OCI-LY7 (cell line): ENCODE measurements around the gene SH3RF3. TPM values are rescaled to one million over a fixed set of nuclear protein-coding genes. Genes with fewer than 3 reads are reported as not detected.
"Not testable (repeated sequence)": the region's sequence is repeated elsewhere in the genome, so short reads cannot be mapped to it uniquely, and the experiment has no call there.

Experiments used
- BruUV-seq: library from RNA; stranded (reverse); fragments of 400-500 nt; replicated peaks from 2 replicates; lab custom pipeline; 2021; lab: Mats Ljungman, UMichigan
- CTCF ChIA-PET: fragments of 300-600 bp; sonication (Branson Sonifier 250); formaldehyde crosslinking; loops from one replicate; lab custom pipeline; 2022; ENCODE audit warnings: antibody characterized with exemption; ENCODE audit not compliant: unreplicated experiment; lab: Charles Lee
- POLR2A ChIA-PET: fragments of 300-600 bp; sonication (Branson Sonifier 250); formaldehyde crosslinking; loops from one replicate; lab custom pipeline; 2022; ENCODE audit warnings: antibody characterized with exemption; lab: Charles Lee
- DNase-seq: peaks from one replicate; pipeline ENCODE4 v3.0.0-alpha.2; 2015; ENCODE audit warnings: low spot score
- H2AFZ ChIP-seq: fragments of 200-600 bp; sonication (generic), shearing (Covaris generic); 2 replicates; pipeline ENCODE4 v1.6.1; 2014; ENCODE audit warnings: mild to moderate bottlenecking, antibody characterized with exemption, low read length, moderate library complexity
- H3K27ac ChIP-seq: fragments of 200-600 bp; sonication (generic); 2 replicates; pipeline ENCODE4 v1.5.1; 2014; ENCODE audit warnings: mixed run types, low read depth, mild to moderate bottlenecking, moderate library complexity, low read length, inconsistent platforms; ENCODE audit not compliant: poor library complexity, severe bottlenecking
- H3K36me3 ChIP-seq: fragments of 200-600 bp; sonication (generic); 2 replicates; pipeline ENCODE4 v1.6.1; 2014; ENCODE audit warnings: mild to moderate bottlenecking, antibody characterized with exemption, low read length, moderate library complexity, mixed read lengths; ENCODE audit not compliant: insufficient read depth
- H3K4me1 ChIP-seq: fragments of 200-600 bp; sonication (generic); 2 replicates; pipeline ENCODE4 v1.5.1; 2014; ENCODE audit warnings: mild to moderate bottlenecking, low read length; ENCODE audit not compliant: insufficient read depth, poor library complexity, severe bottlenecking
- H3K4me2 ChIP-seq: fragments of 200-600 bp; sonication (generic); 2 replicates; pipeline ENCODE4 v1.6.1; 2014; ENCODE audit warnings: mild to moderate bottlenecking, low read length
- H3K4me3 ChIP-seq: fragments of 200-600 bp; sonication (generic); 2 replicates; pipeline ENCODE4 v1.5.1; 2014; ENCODE audit warnings: mild to moderate bottlenecking, low read depth, low read length; ENCODE audit not compliant: poor library complexity, severe bottlenecking
- H3K79me2 ChIP-seq: fragments of 200-600 bp; sonication (generic); 2 replicates; pipeline ENCODE4 v1.6.1; 2016; ENCODE audit warnings: low read depth, mild to moderate bottlenecking, low read length, moderate library complexity, mixed read lengths; ENCODE audit not compliant: insufficient read depth
- H3K9me2 ChIP-seq: fragments of 200-600 bp; sonication (generic); 2 replicates; pipeline ENCODE4 v1.6.1; 2016; ENCODE audit warnings: mild to moderate bottlenecking, low read length, mixed read lengths; ENCODE audit not compliant: insufficient read depth
- H3K9me3 ChIP-seq: fragments of 200-600 bp; sonication (generic); 2 replicates; pipeline ENCODE4 v1.6.1; 2014; ENCODE audit warnings: mild to moderate bottlenecking, mixed run types, low read length, mixed read lengths
- H4K20me1 ChIP-seq: fragments of 200-600 bp; sonication (generic); 2 replicates; pipeline ENCODE4 v1.6.1; 2014; ENCODE audit warnings: mild to moderate bottlenecking, antibody characterized with exemption, low read length, moderate library complexity, mixed read lengths; ENCODE audit not compliant: insufficient read depth
- CTCF ChIP-seq: fragments of 200-600 bp; sonication (generic); conservative IDR thresholded peaks from 2 replicates; pipeline ENCODE4 v1.5.1; 2014; ENCODE audit warnings: mild to moderate bottlenecking, antibody characterized with exemption, low read length, moderate library complexity, mixed read lengths
- EZH2phosphoT487 ChIP-seq: fragments of 200-600 bp; sonication (generic); IDR thresholded peaks from 2 replicates; pipeline ENCODE4 v1.6.1; 2018; ENCODE audit warnings: low read depth, borderline replicate concordance, mild to moderate bottlenecking, mixed run types, antibody characterized with exemption, low read length, moderate library complexity, mixed read lengths
- intact Hi-C: fragments of 100-400 bp; cut with micrococcal nuclease; formaldehyde crosslinking; loops from one replicate; pipeline ENCODE4 v1.10.0; 2022; ENCODE audit not compliant: unreplicated experiment
- total RNA-seq, 2 experiments: library from RNA; depleted of rRNA in 1 of 2; stranded (reverse); fragments of >200 nt in 1 of 2; shearing (Covaris generic) in 1 of 2; gene quantifications; 2 replicates each; pipeline ENCODE4 v1.2.3, GENCODE V29; 2014 to 2022

SH3RF3 gene
- total RNA-seq, 2 experiments from 2014 or later = not detected

GRCh38 chr2:109218792-109219126 lies 89.8 kb downstream of the SH3RF3 start:
- intact Hi-C loops = loop anchor here (2.0 to 10.0 kb wide), 2 partner anchors 14 to 84 kb away; no protein-coding TSS in a partner anchor
- TF ChIP-seq EZH2phosphoT487 = no peak
- TF ChIP-seq CTCF = no peak
- no peaks in the 10 kb centered on the region for H3K36me3 ChIP-seq
- no peaks in the 10 kb centered on the region for H3K9me2 ChIP-seq
- no peaks in the 10 kb centered on the region for H4K20me1 ChIP-seq
- H3K4me1 ChIP-seq = no peaks in the 10 kb centered on the region
- DNase-seq = no peak
- no peak overlapping the region for H3K4me3 ChIP-seq
- no peak overlapping the region for H3K27ac ChIP-seq
- no peak overlapping the region for H2AFZ ChIP-seq
- no peaks in the 10 kb centered on the region for H3K79me2 ChIP-seq
- no peak overlapping the region for H3K4me2 ChIP-seq
- CTCF ChIA-PET = no interaction called here
- H3K9me3 ChIP-seq = no peaks in the 10 kb centered on the region
- no TSS peak for BruUV-seq
- POLR2A ChIA-PET = interaction anchor here (0.6 to 1.4 kb wide), 3 partner anchors 16 to 439 kb away, joined by 3 to 4 read pairs (median 4); no protein-coding TSS in a partner anchor

- Histone ChIP-seq H3K9me2 (no peaks in the 10 kb centered on the region), H2AFZ (no peak overlapping the region), H3K4me2 (no peak overlapping the region), H3K4me3 (no peak overlapping the region), H4K20me1 (no peaks in the 10 kb centered on the region), H3K27ac (no peak overlapping the region), H3K79me2 (no peaks in the 10 kb centered on the region), H3K36me3 (no peaks in the 10 kb centered on the region), H3K4me1 (no peaks in the 10 kb centered on the region), H3K9me3 (no peaks in the 10 kb centered on the region)
- TF ChIP-seq EZH2phosphoT487 = no peak
- no peak for TF ChIP-seq CTCF
- ChIA-PET CTCF (no interaction called here), POLR2A (no interaction called here)
- intact Hi-C loops = no loop called here
- BruUV-seq = no TSS peak
- no peak for DNase-seq
These were observed 91.9 kb downstream of the SH3RF3 start for GRCh38 chr2:109220860-109221259.

GRCh38 chr2:109221316-109221715 lies 92.3 kb downstream of the SH3RF3 start:
- CTCF ChIA-PET, H3K9me3 ChIP-seq, H3K27ac ChIP-seq, H3K9me2 ChIP-seq, H3K36me3 ChIP-seq, H4K20me1 ChIP-seq, H2AFZ ChIP-seq, H3K4me3 ChIP-seq, intact Hi-C loops, H3K4me2 ChIP-seq, BruUV-seq, H3K79me2 ChIP-seq, POLR2A ChIA-PET, H3K4me1 ChIP-seq, DNase-seq: not testable (repeated sequence)
